Adrenal gland (tissue), 12 donors: ENCODE measurements around the gene IMPG2. TPM values are rescaled to one million over a fixed set of nuclear protein-coding genes. Genes with fewer than 3 reads are reported as not detected.

ENCODE experiments used
- DNase-seq, 7 donors: peaks; one replicate each; pipeline ENCODE4 v3.0.0-alpha.2; 2019 to 2020
- H3K27ac ChIP-seq, 5 donors: fragments of 200-600 bp; sonication (generic) in 4 of 5; 1 replicate in 3 of 5; 2 replicates in 2 of 5; pipeline versions ENCODE4 v1.5.1 to v1.8.0; 2016 to 2020; ENCODE audit warnings: mild to moderate bottlenecking in 1 of 5
- H3K27me3 ChIP-seq: fragments of 200-600 bp; 2 replicates; pipeline ENCODE4 v1.8.0; 2021
- H3K36me3 ChIP-seq, 2 donors: fragments of 200-600 bp; replicated peaks in 1 of 2; 1 replicate in 1 of 2; 2 replicates in 1 of 2; pipeline versions ENCODE4 v1.5.1 to v1.8.0; 2018 to 2022
- H3K4me1 ChIP-seq, 2 donors: fragments of 200-600 bp; replicated peaks in 1 of 2; 1 replicate in 1 of 2; 2 replicates in 1 of 2; pipeline versions ENCODE4 v1.5.1 to v1.8.0; 2018 to 2021
- H3K4me3 ChIP-seq, 4 donors: fragments of 200-600 bp; sonication (generic) in 3 of 4; one replicate each; pipeline ENCODE4 v1.5.1; 2016 to 2018
- H3K9me3 ChIP-seq, 3 donors: fragments of 200-600 bp; sonication (generic) in 1 of 3; replicated peaks in 1 of 3; 1 replicate in 2 of 3; 2 replicates in 1 of 3; pipeline versions ENCODE4 v1.5.1 to v1.8.0; 2016 to 2021
- POLR2A ChIP-seq, 2 donors: fragments of 450-650 bp; IDR thresholded peaks; one replicate each; pipeline ENCODE4 v1.6.1; 2017; ENCODE audit warnings: antibody characterized with exemption in 2 of 2, mild to moderate bottlenecking in 2 of 2, moderate library complexity in 1 of 2
- intact Hi-C, 2 donors: fragments of 100-400 bp; cut with DNase I; formaldehyde crosslinking; loops; one replicate each; pipeline versions ENCODE4 v1.14.1 to v1.15.0; 2022 to 2023
- polyA plus RNA-seq, 3 donors: library from polyadenylated mRNA; stranded (reverse); fragments of 200-250 nt in 2 of 3; fragments of 350-450 nt in 1 of 3; fragmentation: Illumina TruSeq in 1 of 3; extraction: RNeasy Lipid Tissue Mini Kit (QIAGEN cat#74804) in 1 of 3; gene quantifications; one replicate each; pipeline ENCODE4 v1.2.3, GENCODE V29; 2013 to 2014
- total RNA-seq, 9 donors: library from RNA; depleted of rRNA in 4 of 9; stranded (reverse); fragments of >200 nt in 4 of 9; fragments of 120-200 nt in 1 of 9; fragmentation: NEBNext Ultra II Directional in 1 of 9; extraction: Animal tissue kit (Norgen Biotek cat#: 25700) in 1 of 9; gene quantifications; one replicate each; pipeline versions ENCODE4 v1.1.0 to v1.2.4, GENCODE V29; 2013 to 2023
- TF ChIP-seq, protein P1 (sequence below), 6 experiments: fragments of 450-650 bp in 4 of 6; fragments of 200-600 bp in 2 of 6; sonication (generic) in 1 of 6; IDR thresholded peaks; 1 replicate in 5 of 6; 2 replicates in 1 of 6; pipeline versions ENCODE4 v1.5.1 to v1.8.0; 2016 to 2021; ENCODE audit warnings: antibody characterized with exemption in 6 of 6, mild to moderate bottlenecking in 2 of 6, moderate library complexity in 1 of 6
- donor health status: healthy with polysubstance abuse.
- donor health status: Bipolar disorder and iron deficiency.
- donor health status: DM: yes; HTN: yes; CAD: no.
- donor health status: DM: no; HTN: no; CAD: no.
- donor health status: DM: no; HTN: no; CAD: no.
- donor health status: DM: yes; HTN: yes; CAD: no.

The IMPG2 gene
- total and polyA plus RNA-seq, 12 donors = 0.06 to 1.3 (median 0.21) TPM

DNA sequence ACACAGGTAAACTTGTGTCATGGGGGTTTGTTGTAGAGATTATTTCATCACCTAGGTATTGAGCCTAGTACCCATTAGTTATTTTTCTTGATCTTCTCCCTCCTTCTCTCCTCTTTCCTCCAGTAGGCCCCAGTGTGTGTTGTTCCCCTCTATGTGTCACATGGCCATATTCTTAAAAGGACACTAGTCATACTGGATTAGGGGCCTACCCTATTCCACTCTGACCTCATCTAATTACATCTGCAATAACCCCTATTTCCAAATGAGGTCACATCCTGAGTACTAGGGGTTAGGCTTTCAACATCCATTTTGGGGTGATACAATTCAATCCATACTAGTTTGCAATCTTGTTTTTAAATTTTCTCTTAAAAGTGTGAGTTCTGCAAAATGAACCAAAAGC is 142.8 kb downstream of the IMPG2 start:
- intact Hi-C loops = loop anchor here in 1 of 2 donors (10.0 kb wide), 1 partner anchor 93 kb away; no protein-coding TSS in a partner anchor
- H3K4me3 ChIP-seq = no peak overlapping the region
- no peaks in the 10 kb centered on the region for H3K27me3 ChIP-seq
- DNase-seq = no peak
- H3K9me3 ChIP-seq = no peaks in the 10 kb centered on the region
- H3K27ac ChIP-seq = no peak overlapping the region
- no peak for TF ChIP-seq POLR2A (IDR thresholded peaks at IDR 0.05)
- TF ChIP-seq, protein P1, sequence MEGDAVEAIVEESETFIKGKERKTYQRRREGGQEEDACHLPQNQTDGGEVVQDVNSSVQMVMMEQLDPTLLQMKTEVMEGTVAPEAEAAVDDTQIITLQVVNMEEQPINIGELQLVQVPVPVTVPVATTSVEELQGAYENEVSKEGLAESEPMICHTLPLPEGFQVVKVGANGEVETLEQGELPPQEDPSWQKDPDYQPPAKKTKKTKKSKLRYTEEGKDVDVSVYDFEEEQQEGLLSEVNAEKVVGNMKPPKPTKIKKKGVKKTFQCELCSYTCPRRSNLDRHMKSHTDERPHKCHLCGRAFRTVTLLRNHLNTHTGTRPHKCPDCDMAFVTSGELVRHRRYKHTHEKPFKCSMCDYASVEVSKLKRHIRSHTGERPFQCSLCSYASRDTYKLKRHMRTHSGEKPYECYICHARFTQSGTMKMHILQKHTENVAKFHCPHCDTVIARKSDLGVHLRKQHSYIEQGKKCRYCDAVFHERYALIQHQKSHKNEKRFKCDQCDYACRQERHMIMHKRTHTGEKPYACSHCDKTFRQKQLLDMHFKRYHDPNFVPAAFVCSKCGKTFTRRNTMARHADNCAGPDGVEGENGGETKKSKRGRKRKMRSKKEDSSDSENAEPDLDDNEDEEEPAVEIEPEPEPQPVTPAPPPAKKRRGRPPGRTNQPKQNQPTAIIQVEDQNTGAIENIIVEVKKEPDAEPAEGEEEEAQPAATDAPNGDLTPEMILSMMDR (IDR thresholded peaks at IDR 0.05) = no peak
- H3K4me1 ChIP-seq = no peaks in the 10 kb centered on the region
- no peaks in the 10 kb centered on the region for H3K36me3 ChIP-seq

Other genes with a start within 250 kb of the IMPG2 start
- gene SENP7, start 192.6 kb upstream of the IMPG2 start, total RNA-seq = 10 to 100 TPM in 6 of 9 donors, 1 to 10 TPM in 3; 6.2 to 43.0 (median 13.5) TPM
- 10 to 100 TPM in 1 of 3 donors, 1 to 10 TPM in 2; 7.0 to 12.9 (median 10.0) TPM for gene SENP7, start 192.6 kb upstream of the IMPG2 start, polyA plus RNA-seq
- gene TRMT10C, start 241.3 kb upstream of the IMPG2 start, total RNA-seq = 10 to 100 TPM; 16.0 to 48.6 (median 26.5) TPM
- 10 to 100 TPM; 10.4 to 81.3 (median 12.0) TPM for gene TRMT10C, start 241.3 kb upstream of the IMPG2 start, polyA plus RNA-seq